Stimulated activated CD4-positive, alpha-beta T cell treated with anti-CD3 and anti-CD28 coated beads, Interleukin-12 subunit alpha, Interleukin-12 subunit beta, amount 100 ng/mL, for 48 hours (primary cell): Measurements from ENCODE around the gene PLXNB2.
A peak's percentile ranks its signal among the peaks of the same experiment; 100 is the strongest.

ENCODE experiments used
- DNase-seq, 3 donors: peaks; one replicate each; pipeline ENCODE4 v3.0.0-alpha.2; 2020; ENCODE audit warnings: low read depth in 2 of 3, low spot score in 1 of 3

Gene PLXNB2

GRCh38 chr22:50269573-50269969 lies 37.9 kb downstream of the PLXNB2 start:
- no peak for DNase-seq

GRCh38 chr22:50268655-50269113 lies 38.8 kb downstream of the PLXNB2 start:
- no peak for DNase-seq

GRCh38 chr22:50267591-50268390 lies 39.7 kb downstream of the PLXNB2 start:
- peak in 1 of 3 donors; percentile 55 for DNase-seq

GRCh38 chr22:50266994-50267393 lies 40.5 kb downstream of the PLXNB2 start:
- no peak for DNase-seq

DNA sequence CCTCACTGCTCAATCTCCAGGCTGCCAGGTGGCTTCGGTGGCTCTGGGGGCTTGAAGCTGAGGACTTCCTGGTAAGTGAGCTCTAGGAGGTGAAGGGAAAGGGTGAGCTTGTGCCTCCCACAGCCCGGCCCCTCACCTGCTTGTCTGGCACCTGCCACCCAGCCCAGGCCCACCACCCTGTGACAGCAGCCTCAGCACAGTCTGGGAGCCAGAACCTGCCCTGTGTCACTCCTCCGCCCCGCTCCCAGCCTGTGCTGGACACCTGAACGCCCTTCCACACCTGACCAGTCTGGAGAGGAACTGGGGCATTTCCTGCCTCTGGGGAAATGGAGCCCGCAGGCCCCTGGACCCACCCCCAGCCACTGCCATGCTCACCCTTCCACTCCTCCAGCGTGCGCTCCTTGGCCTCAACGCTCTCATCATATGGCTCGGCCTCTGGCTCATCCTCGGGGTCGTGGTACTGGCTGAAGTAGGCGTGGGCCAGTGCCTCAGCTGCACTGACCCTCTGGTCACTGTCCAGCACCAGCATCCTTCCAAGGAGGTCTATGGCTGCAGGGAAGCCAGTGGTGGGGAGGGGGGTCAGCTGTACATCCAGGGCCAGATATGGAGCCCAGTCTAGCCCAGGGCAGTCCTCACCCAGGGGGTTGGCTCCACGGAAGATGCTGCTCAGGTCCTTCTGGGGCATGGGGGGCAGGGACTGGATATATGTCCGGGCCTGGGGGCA lies 42.3 kb downstream of the PLXNB2 start:
- no peak for DNase-seq

DNA sequence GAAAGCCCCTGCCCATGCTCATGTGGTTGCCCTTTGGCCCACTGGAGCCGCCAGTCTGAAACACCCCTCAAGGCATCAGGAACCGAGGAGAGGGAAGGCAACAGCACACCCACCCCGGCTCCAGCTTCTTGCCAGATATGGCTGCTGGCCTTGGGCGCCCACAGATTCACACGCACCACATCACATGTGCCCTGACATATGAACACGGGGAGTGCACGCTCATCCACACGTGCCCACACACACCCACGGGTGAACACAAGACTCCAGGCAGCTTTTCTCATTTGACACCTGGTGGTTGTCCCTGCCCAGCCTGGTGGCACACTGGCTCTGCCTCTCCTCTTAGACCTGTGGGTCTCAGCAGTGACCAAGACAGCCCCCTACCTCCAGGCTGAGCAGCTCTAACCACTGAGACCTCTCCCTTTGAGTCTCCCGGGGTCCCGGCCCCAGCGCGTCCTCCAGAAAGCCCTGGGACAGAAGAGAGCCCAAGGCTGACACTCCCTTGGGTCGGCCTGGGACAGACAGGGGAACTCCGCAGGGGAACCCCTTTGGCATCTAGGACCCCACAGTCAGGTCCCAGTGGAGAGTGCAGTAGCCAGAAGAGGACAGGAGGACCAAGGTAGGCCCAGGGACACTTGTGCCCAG lies 43.2 kb downstream of the PLXNB2 start:
- DNase-seq: no peak

DNA sequence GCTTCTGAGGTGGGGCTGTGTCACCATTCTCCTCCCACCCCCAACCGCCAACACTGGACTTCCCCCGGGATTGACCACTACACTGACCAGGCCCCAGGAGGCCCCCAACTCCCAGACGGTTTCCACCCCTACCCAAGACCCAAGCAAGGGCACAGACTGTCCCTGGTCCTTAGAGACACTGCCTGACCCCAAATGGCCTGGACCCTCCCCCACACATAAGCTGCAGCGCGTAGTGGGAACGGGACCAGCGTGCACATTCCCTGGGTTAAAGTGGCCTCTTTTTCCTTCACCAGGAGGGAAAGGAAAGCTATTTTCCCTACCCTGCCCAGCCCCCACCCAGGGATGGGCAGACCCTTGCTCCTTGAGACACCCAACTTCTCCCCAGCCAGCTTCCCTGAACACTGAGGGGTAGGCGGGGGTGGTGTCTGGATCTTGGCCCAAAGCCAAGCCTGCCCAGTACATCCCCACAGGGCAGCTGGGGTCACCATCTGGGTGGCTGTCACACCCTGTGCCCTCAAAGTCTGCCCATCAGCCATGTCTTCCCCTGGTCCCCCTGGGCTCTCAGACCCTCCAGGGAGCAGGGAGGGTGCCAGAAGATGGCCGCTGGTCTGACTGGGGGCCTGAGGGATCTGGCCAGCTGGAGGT lies 44.4 kb downstream of the PLXNB2 start:
- DNase-seq: no peak

DNA sequence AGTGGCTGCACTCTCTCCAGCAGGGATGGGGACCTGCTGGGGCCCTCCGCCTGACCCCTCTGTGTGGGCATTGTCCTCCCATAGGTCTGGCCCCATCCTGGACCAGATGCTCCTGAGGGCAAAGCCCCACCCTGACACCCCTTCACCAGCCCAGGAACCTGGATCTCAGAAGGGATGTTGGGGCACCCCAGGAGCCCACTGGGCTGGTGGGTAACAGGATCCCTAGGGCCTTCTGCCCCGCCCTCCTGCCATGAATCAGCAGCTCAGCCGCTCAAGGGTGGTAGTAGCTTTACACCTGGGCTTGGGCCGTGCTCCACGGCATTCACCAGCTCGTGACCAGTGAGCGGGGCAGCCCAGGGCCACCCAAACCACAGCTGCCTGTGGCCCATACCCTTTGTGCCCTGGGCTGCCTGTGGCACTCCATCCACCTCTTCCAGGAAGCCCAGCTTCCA lies 45.0 kb downstream of the PLXNB2 start:
- no peak for DNase-seq

DNA sequence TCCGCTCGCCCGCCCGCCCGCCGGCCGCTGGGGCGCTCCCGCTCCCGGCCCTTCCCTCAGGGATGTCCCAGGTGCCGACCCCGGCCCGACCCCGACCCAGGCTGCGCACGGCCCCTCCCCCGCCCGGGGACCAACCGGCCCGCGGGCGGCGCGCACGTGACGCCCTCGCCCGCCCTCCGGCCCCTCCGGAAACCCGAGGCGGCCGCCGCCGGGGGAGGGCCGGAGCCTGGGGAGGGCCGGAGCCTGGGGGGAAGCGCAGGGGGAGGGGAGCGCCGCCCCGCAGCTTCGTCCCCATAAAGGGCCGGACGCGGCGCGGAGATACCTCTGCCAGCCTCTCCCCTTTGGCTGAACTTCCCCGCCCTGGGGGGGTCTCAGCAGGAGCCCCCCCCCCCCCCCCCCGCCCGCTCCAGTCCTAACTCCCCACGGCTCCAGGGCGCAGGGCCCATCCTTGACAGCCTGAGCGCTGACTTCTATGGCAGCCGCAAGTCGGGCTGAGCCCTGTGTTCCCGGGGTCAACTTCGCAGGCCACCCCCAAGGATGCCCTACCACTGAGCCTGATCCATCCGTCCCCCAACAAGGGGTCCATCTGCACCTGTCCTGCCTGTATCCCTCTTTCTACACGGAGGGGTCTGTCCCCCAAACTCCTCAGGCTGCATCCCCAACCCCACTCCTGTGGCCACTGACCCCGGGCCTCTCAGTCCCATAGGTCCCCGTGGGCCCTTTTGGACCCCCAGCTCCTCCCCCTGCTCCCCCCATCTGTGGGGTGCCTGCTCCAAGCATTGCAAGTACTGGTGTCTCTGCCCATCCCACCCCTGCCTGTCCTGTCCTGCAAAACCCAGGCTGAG lies 45.6 kb downstream of the PLXNB2 start, which contains the start of gene MAPK12:
Gene MAPK12 (minus strand): TSS at position 69 of the 845 bp plus-strand sequence. CDS start 174 bp downstream, outside the sequence.
- DNase-seq: no peak

DNA sequence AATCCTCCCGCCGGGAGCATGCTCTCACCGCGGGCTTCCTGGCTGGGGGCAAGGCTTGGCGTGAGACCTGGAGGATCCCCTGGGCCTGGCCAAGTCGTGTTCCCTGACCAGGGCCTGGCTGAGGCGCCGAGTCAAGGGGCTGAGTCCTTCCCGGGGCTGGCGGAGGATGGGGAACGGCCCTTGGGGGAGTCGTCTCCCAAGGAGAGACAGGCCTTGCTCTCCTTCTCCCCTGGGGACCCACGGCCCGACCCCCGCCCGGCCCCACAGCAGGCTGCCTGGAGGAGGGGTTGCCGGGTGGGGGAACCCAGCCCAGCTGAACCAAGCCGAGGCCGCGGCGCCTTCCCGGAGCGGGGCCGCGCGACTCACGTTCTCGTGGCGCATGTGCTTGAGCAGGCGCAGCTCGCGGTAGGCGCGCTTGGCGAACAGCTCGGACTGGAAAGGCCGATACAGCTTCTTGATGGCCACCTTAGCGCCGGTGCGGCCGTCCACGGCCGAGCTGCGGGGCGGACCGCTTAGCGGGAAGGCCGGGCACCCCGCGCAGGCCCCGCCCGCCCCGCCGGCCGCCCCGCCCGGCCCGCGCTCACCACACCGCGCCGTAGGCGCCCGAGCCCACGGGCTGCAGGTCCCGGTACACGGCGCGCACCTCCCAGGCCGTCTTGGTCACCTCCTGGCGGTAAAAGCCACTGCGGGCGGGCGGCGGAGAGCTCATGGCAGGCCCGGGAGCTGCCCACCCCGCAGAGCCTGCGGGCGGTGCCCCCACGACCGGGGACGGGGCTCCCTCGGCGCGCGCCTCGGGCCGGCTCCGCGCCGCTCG lies 46.4 kb downstream of the PLXNB2 start:
- DNase-seq: peak in 1 of 3 donors; percentile 41

- DNase-seq: no peak
These were observed 47.0 kb downstream of the PLXNB2 start for GRCh38 chr22:50260434-50260800.

DNA sequence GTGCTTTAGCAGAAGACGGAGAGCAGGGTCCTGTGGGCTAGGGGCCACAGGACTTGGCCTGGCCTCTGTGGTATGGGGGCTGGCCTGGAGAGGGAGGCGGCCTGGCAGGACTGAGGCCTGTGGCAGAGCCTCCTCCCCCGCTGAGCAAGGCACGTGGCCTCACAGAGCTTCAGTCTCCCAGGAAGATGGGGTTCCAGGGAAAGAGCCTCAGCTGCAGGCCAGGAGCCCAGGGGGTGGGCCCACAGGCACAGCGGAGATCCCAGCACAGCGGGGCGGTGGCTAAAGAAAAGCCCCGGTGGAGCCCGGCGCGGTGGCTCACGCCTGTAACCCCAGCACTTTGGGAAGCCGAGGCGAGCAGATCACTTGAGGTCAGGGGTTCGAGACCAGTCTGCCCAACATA lies 48.1 kb downstream of the PLXNB2 start:
- no peak for DNase-seq

DNA sequence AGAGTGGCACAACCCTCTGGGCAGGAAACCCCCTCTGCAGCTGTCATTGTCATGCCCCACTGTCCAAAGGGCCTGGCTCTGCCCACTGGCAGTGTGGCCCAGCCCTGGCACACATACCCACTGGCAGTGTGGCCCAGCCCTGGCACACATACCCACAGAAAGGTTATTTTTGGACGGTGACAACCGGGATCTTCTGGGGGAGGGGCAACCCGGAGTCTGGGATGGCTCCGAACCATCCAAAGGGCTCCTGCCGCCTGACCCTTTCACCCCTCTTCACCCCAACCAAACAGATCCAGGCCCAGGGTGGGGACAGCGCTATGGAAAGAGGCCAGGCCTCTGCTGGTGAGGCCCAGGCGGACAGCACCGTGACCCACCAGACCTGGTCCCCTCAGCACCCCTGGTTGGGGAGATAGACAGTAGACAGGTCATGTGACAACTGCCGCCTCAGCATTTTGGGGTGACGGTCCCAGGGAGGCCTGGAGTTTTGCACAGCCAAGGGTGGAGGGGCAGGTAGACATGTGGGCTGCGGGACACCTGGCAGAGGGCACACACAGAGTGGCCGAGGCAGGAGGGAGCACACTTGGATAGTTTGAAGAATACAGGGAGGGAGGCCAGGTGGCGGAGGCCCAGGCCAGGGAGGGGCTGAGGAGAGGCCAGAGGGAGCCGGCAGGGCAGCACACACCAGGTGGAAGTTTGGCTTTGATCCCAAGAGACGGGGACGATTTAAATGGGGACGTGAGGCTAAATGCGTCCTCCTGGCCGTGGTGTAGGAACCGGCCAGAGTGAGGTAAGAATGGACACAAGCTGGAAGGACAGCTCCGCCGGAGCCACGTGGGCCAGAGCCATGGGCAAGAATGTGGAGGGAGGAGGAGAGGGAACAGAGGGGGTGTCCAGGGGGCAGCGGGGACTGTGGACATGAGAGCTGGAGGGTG lies 48.8 kb downstream of the PLXNB2 start:
- DNase-seq: no peak

DNA sequence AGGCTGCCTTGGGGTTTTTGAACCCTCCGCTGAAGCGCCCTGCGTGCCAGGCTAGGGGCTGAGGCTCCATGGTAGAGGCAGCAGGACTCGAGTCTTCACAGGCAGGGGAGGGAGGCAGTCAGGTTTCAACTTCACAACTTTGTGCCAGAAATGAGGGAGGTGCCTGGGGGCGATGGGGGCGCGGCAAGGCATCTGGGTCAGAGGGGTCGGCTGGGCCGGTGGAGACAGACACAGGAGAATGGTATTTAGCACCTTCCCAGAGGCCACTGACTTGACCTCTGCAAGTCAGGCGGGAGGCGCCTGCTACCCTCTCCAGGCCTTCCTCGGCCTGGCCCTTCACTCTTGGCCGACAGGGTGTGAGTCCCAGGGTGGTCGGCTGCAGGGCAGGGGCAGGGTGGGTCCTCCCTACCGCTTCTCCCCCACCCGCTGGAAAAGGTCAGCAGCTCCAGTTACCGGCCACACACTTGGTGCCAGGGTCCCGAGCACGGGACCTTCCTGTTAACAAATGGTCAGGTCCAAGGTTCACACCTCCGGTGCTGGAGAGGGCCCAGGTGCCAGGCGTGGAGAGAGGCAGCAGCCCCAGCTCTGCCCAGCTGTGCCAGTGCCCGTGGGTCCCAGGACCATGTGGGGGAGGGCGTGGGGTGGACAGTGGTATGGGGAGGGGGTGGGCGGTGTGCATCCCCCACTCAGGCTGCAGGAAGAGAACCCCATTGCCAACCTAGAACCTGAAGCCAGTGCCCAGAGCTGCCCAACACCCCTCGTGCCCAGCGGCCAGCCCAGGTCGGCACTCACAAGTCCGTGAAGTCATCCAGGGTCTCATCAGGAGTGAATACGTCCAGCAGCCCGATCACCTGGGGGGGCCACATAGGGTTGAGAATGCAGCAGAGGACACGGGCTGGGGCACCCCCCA lies 49.7 kb downstream of the PLXNB2 start:
- DNase-seq: no peak

DNA sequence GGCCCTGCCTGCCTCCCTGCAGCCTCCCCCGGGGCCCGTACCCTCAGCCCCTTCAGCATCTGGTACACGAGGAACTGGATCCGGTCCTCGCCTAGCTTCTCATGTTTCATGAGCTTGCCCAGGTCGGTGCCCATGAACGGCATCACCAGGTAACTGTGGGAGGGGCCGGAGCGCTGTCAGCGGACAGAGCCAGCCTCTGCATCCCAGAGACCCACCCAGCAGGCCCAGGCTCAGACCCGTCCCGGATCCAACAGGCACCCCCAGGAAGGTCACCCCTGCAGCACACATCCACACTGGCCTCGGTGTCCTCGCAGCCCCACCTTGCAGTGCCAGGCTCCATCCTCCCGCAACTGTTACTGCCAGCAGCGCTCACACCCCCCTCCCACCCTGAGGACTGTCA lies 50.4 kb downstream of the PLXNB2 start:
- no peak for DNase-seq

- no peak for DNase-seq
These were observed 51.1 kb downstream of the PLXNB2 start for GRCh38 chr22:50256258-50256862.

GRCh38 chr22:50255607-50256006 lies 51.8 kb downstream of the PLXNB2 start:
- no peak for DNase-seq
